NCI-H2029 treated with DMSO at 0.1 percent for 48 hours (cell line): ENCODE data around the gene RNF225.
"Not testable (repeated sequence)": the region's sequence is repeated elsewhere in the genome, so short reads cannot be mapped to it uniquely, and the experiment has no call there.

ENCODE experiments used
- DNase-seq: peaks from one replicate; lab custom pipeline; 2025; lab: John Stamatoyannopoulos, UW

The RNF225 gene

GRCh38 chr19:58395220-58395978 is at the start of gene RNF225:
Gene RNF225, plus strand, starts transcription at chr19:58395656. Its CDS starts 434 bp downstream, at chr19:58396090.
- DNase-seq = no peak

GRCh38 chr19:58346961-58347929 is 48.2 kb upstream of the RNF225 start:
- DNase-seq = peak; percentile 19

- DNase-seq = not testable (repeated sequence)
Measured at GRCh38 chr19:58348080-58348479, 47.4 kb upstream of the RNF225 start.

- no peak for DNase-seq
Measured at GRCh38 chr19:58349590-58349989, 45.9 kb upstream of the RNF225 start.

- DNase-seq = no peak
Measured at GRCh38 chr19:58350001-58350861, 45.2 kb upstream of the RNF225 start.

GRCh38 chr19:58350871-58351557 is 44.4 kb upstream of the RNF225 start:
- DNase-seq = no peak

- no peak for DNase-seq
Measured at GRCh38 chr19:58351558-58351878, 43.9 kb upstream of the RNF225 start.

- no peak for DNase-seq
Measured at GRCh38 chr19:58351990-58352755, 43.3 kb upstream of the RNF225 start.

GRCh38 chr19:58352760-58353671 is 42.4 kb upstream of the RNF225 start, which contains the start of gene A1BG:
Gene A1BG, minus strand, starts transcription at chr19:58353492. Its CDS starts 55 bp downstream, at chr19:58353437.
- no peak for DNase-seq

- DNase-seq = no peak
Measured at GRCh38 chr19:58353717-58354477, 41.6 kb upstream of the RNF225 start.

GRCh38 chr19:58354478-58355030 is 40.9 kb upstream of the RNF225 start:
- no peak for DNase-seq

GRCh38 chr19:58355215-58355796 is 40.1 kb upstream of the RNF225 start:
- DNase-seq = no peak

GRCh38 chr19:58355908-58356765 is 39.3 kb upstream of the RNF225 start:
- no peak for DNase-seq

GRCh38 chr19:58356766-58357480 is 38.5 kb upstream of the RNF225 start:
- no peak for DNase-seq

- no peak for DNase-seq
Measured at GRCh38 chr19:58357481-58358145, 37.8 kb upstream of the RNF225 start.

GRCh38 chr19:58361900-58362271 is 33.6 kb upstream of the RNF225 start:
- peak; percentile 25 for DNase-seq
